ENCODE measurements around the gene COX6A1.

Gene COX6A1

GRCh38 chr12:120406069-120406468 is 31.8 kb upstream of the COX6A1 start:
- no peak overlapping the region for H3K4me3 ChIP-seq (ENCODE audit: low read depth, low read length)
- H3K4me1 ChIP-seq (ENCODE audit: control insufficient read depth, insufficient read depth, low read length): peaks cover 9% of the 10 kb centered on the region
- no peak overlapping the region for H3K27ac ChIP-seq (ENCODE audit: low read depth, low read length)
- no peaks in the 10 kb centered on the region for H3K9me3 ChIP-seq (ENCODE audit: control insufficient read depth, insufficient read depth, low read length)
- H3K27me3 ChIP-seq (ENCODE audit: control insufficient read depth, insufficient read depth, low read length): no peaks in the 10 kb centered on the region
- no peak overlapping the region for H3K9ac ChIP-seq (ENCODE audit: low read depth, low read length)
- no peaks in the 10 kb centered on the region for H3K36me3 ChIP-seq (ENCODE audit: control insufficient read depth, insufficient read depth, low read length)

GRCh38 chr12:120406553-120406952 is 31.4 kb upstream of the COX6A1 start:
- no peak overlapping the region for H3K9ac ChIP-seq (ENCODE audit: low read depth, low read length)
- H3K4me1 ChIP-seq (ENCODE audit: control insufficient read depth, insufficient read depth, low read length): peaks cover 9% of the 10 kb centered on the region
- no peak overlapping the region for H3K27ac ChIP-seq (ENCODE audit: low read depth, low read length)
- H3K4me3 ChIP-seq (ENCODE audit: low read depth, low read length): no peak overlapping the region
- no peaks in the 10 kb centered on the region for H3K27me3 ChIP-seq (ENCODE audit: control insufficient read depth, insufficient read depth, low read length)
- no peaks in the 10 kb centered on the region for H3K36me3 ChIP-seq (ENCODE audit: control insufficient read depth, insufficient read depth, low read length)
- no peaks in the 10 kb centered on the region for H3K9me3 ChIP-seq (ENCODE audit: control insufficient read depth, insufficient read depth, low read length)

- Histone ChIP-seq H3K36me3 (ENCODE audit: control insufficient read depth, insufficient read depth, low read length) (no peaks in the 10 kb centered on the region), H3K9me3 (ENCODE audit: control insufficient read depth, insufficient read depth, low read length) (no peaks in the 10 kb centered on the region), H3K4me1 (ENCODE audit: control insufficient read depth, insufficient read depth, low read length) (peaks cover 9% of the 10 kb centered on the region), H3K27ac (ENCODE audit: low read depth, low read length) (no peak overlapping the region), H3K4me3 (ENCODE audit: low read depth, low read length) (no peak overlapping the region), H3K27me3 (ENCODE audit: control insufficient read depth, insufficient read depth, low read length) (no peaks in the 10 kb centered on the region), H3K9ac (ENCODE audit: low read depth, low read length) (no peak overlapping the region)
Measured at GRCh38 chr12:120408771-120409170, 29.1 kb upstream of the COX6A1 start.

- no peak overlapping the region for H3K4me3 ChIP-seq (ENCODE audit: low read depth, low read length)
- peaks cover 15% of the 10 kb centered on the region for H3K4me1 ChIP-seq (ENCODE audit: control insufficient read depth, insufficient read depth, low read length)
- H3K27me3 ChIP-seq (ENCODE audit: control insufficient read depth, insufficient read depth, low read length): no peaks in the 10 kb centered on the region
- H3K36me3 ChIP-seq (ENCODE audit: control insufficient read depth, insufficient read depth, low read length): no peaks in the 10 kb centered on the region
- H3K27ac ChIP-seq (ENCODE audit: low read depth, low read length): no peak overlapping the region
- H3K9me3 ChIP-seq (ENCODE audit: control insufficient read depth, insufficient read depth, low read length): no peaks in the 10 kb centered on the region
- no peak overlapping the region for H3K9ac ChIP-seq (ENCODE audit: low read depth, low read length)
Measured at GRCh38 chr12:120412421-120412820, 25.5 kb upstream of the COX6A1 start.

- Histone ChIP-seq H3K27me3 (ENCODE audit: control insufficient read depth, insufficient read depth, low read length) (no peaks in the 10 kb centered on the region), H3K27ac (ENCODE audit: low read depth, low read length) (peak overlapping the region; percentile 98), H3K36me3 (ENCODE audit: control insufficient read depth, insufficient read depth, low read length) (no peaks in the 10 kb centered on the region), H3K9ac (ENCODE audit: low read depth, low read length) (peak overlapping the region; percentile 29), H3K4me1 (ENCODE audit: control insufficient read depth, insufficient read depth, low read length) (peaks cover 15% of the 10 kb centered on the region), H3K9me3 (ENCODE audit: control insufficient read depth, insufficient read depth, low read length) (no peaks in the 10 kb centered on the region), H3K4me3 (ENCODE audit: low read depth, low read length) (peak overlapping the region; percentile 18; the same call in 1 of the 2 replicates)
Measured at GRCh38 chr12:120413901-120414695, 23.8 kb upstream of the COX6A1 start.

- no peak overlapping the region for H3K4me3 ChIP-seq (ENCODE audit: low read depth, low read length)
- H3K9me3 ChIP-seq (ENCODE audit: control insufficient read depth, insufficient read depth, low read length): no peaks in the 10 kb centered on the region
- no peaks in the 10 kb centered on the region for H3K36me3 ChIP-seq (ENCODE audit: control insufficient read depth, insufficient read depth, low read length)
- H3K27me3 ChIP-seq (ENCODE audit: control insufficient read depth, insufficient read depth, low read length): no peaks in the 10 kb centered on the region
- H3K4me1 ChIP-seq (ENCODE audit: control insufficient read depth, insufficient read depth, low read length): peaks cover 15% of the 10 kb centered on the region
- no peak overlapping the region for H3K9ac ChIP-seq (ENCODE audit: low read depth, low read length)
- H3K27ac ChIP-seq (ENCODE audit: low read depth, low read length): no peak overlapping the region
Measured at GRCh38 chr12:120416490-120417216, 21.3 kb upstream of the COX6A1 start.

GRCh38 chr12:120417917-120418580 is 19.9 kb upstream of the COX6A1 start:
- H3K4me1 ChIP-seq (ENCODE audit: control insufficient read depth, insufficient read depth, low read length): peaks cover 12% of the 10 kb centered on the region
- no peak overlapping the region for H3K27ac ChIP-seq (ENCODE audit: low read depth, low read length)
- H3K4me3 ChIP-seq (ENCODE audit: low read depth, low read length): no peak overlapping the region
- H3K27me3 ChIP-seq (ENCODE audit: control insufficient read depth, insufficient read depth, low read length): no peaks in the 10 kb centered on the region
- H3K9me3 ChIP-seq (ENCODE audit: control insufficient read depth, insufficient read depth, low read length): no peaks in the 10 kb centered on the region
- H3K36me3 ChIP-seq (ENCODE audit: control insufficient read depth, insufficient read depth, low read length): no peaks in the 10 kb centered on the region
- H3K9ac ChIP-seq (ENCODE audit: low read depth, low read length): no peak overlapping the region

GRCh38 chr12:120421701-120422100 is 16.2 kb upstream of the COX6A1 start:
- Histone ChIP-seq H3K36me3 (ENCODE audit: control insufficient read depth, insufficient read depth, low read length) (no peaks in the 10 kb centered on the region), H3K9ac (ENCODE audit: low read depth, low read length) (no peak overlapping the region), H3K9me3 (ENCODE audit: control insufficient read depth, insufficient read depth, low read length) (no peaks in the 10 kb centered on the region), H3K4me1 (ENCODE audit: control insufficient read depth, insufficient read depth, low read length) (no peaks in the 10 kb centered on the region), H3K4me3 (ENCODE audit: low read depth, low read length) (no peak overlapping the region), H3K27me3 (ENCODE audit: control insufficient read depth, insufficient read depth, low read length) (no peaks in the 10 kb centered on the region), H3K27ac (ENCODE audit: low read depth, low read length) (no peak overlapping the region)

- Histone ChIP-seq H3K27ac (ENCODE audit: low read depth, low read length) (no peak overlapping the region), H3K9me3 (ENCODE audit: control insufficient read depth, insufficient read depth, low read length) (no peaks in the 10 kb centered on the region), H3K36me3 (ENCODE audit: control insufficient read depth, insufficient read depth, low read length) (no peaks in the 10 kb centered on the region), H3K4me3 (ENCODE audit: low read depth, low read length) (no peak overlapping the region), H3K9ac (ENCODE audit: low read depth, low read length) (no peak overlapping the region), H3K27me3 (ENCODE audit: control insufficient read depth, insufficient read depth, low read length) (no peaks in the 10 kb centered on the region), H3K4me1 (ENCODE audit: control insufficient read depth, insufficient read depth, low read length) (no peaks in the 10 kb centered on the region)
Measured at GRCh38 chr12:120422892-120423456, 14.9 kb upstream of the COX6A1 start.

- H3K9ac ChIP-seq (ENCODE audit: low read depth, low read length): no peak overlapping the region
- no peaks in the 10 kb centered on the region for H3K36me3 ChIP-seq (ENCODE audit: control insufficient read depth, insufficient read depth, low read length)
Measured at GRCh38 chr12:120425797-120426196, 12.1 kb upstream of the COX6A1 start.

More at GRCh38 chr12:120425797-120426196, 12.1 kb upstream of the COX6A1 start:
- Histone ChIP-seq H3K4me1 (ENCODE audit: control insufficient read depth, insufficient read depth, low read length) (no peaks in the 10 kb centered on the region), H3K27ac (ENCODE audit: low read depth, low read length) (no peak overlapping the region), H3K4me3 (ENCODE audit: low read depth, low read length) (no peak overlapping the region), H3K27me3 (ENCODE audit: control insufficient read depth, insufficient read depth, low read length) (no peaks in the 10 kb centered on the region), H3K9me3 (ENCODE audit: control insufficient read depth, insufficient read depth, low read length) (no peaks in the 10 kb centered on the region)

Measured in HUES48 (cell line).